AG10803 (cell line): Measurements from ENCODE around the gene KCNAB2.

Experiments
- DNase-seq: peaks from one replicate; pipeline ENCODE4 v3.0.0; 2010; ENCODE audit warnings: low read depth
- H3K4me3 ChIP-seq: 2 replicates; pipeline ENCODE4 v1.5.1; 2011; ENCODE audit warnings: mild to moderate bottlenecking, low read length, control low read depth
- CTCF ChIP-seq: conservative IDR thresholded peaks from 2 replicates; pipeline ENCODE4 v1.5.1; 2011; ENCODE audit warnings: mild to moderate bottlenecking, low read length, control low read depth, inconsistent platforms

The KCNAB2 gene

GRCh38 chr1:6000444-6001288 lies 45.0 kb upstream of the KCNAB2 start:
- no peak for DNase-seq
- TF ChIP-seq CTCF = no peak
- H3K4me3 ChIP-seq = no peak overlapping the region

GRCh38 chr1:6001992-6002576 lies 43.6 kb upstream of the KCNAB2 start:
- no peak for DNase-seq
- H3K4me3 ChIP-seq = no peak overlapping the region
- TF ChIP-seq CTCF = no peak

GRCh38 chr1:6002714-6003501 lies 42.8 kb upstream of the KCNAB2 start:
- TF ChIP-seq CTCF = no peak
- DNase-seq = no peak
- H3K4me3 ChIP-seq = no peak overlapping the region

- no peak for TF ChIP-seq CTCF
Observed at GRCh38 chr1:6003568-6004411, 41.9 kb upstream of the KCNAB2 start.

GRCh38 chr1:6004412-6005123 lies 41.1 kb upstream of the KCNAB2 start:
- no peak overlapping the region for H3K4me3 ChIP-seq
- TF ChIP-seq CTCF = no peak
- no peak for DNase-seq

More at GRCh38 chr1:6003568-6004411, 41.9 kb upstream of the KCNAB2 start:
- DNase-seq = no peak
- no peak overlapping the region for H3K4me3 ChIP-seq

GRCh38 chr1:6005276-6005917 lies 40.3 kb upstream of the KCNAB2 start:
- TF ChIP-seq CTCF = no peak
- no peak overlapping the region for H3K4me3 ChIP-seq
- DNase-seq = no peak
